Measurements from ENCODE around the gene C19orf81.

DNA sequence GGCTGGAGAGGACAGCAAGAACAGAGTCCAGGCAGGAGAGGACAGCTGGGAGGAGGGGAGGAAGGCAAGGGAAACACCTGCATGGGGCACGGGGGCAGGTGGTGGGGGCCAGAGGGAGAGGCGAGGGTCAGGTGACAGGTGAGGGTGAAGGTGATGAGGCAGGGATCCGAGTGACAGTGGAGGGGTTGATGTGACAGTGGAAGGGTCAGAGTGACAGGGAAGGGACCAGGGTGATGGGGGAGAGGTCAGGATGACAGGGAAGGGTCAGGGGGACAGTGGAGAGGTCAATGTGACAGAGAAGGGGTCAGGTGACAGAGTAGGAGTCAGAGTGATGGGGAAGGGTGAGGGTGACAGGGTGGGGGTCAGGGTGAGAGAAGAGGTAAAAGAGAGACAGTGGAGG, 29.1 kb downstream of the C19orf81 start:
- TF ChIP-seq, protein P1, sequence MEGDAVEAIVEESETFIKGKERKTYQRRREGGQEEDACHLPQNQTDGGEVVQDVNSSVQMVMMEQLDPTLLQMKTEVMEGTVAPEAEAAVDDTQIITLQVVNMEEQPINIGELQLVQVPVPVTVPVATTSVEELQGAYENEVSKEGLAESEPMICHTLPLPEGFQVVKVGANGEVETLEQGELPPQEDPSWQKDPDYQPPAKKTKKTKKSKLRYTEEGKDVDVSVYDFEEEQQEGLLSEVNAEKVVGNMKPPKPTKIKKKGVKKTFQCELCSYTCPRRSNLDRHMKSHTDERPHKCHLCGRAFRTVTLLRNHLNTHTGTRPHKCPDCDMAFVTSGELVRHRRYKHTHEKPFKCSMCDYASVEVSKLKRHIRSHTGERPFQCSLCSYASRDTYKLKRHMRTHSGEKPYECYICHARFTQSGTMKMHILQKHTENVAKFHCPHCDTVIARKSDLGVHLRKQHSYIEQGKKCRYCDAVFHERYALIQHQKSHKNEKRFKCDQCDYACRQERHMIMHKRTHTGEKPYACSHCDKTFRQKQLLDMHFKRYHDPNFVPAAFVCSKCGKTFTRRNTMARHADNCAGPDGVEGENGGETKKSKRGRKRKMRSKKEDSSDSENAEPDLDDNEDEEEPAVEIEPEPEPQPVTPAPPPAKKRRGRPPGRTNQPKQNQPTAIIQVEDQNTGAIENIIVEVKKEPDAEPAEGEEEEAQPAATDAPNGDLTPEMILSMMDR (IDR thresholded peaks at IDR 0.05), result no peak
- TF ChIP-seq POLR2A (IDR thresholded peaks at IDR 0.05), result no peak
